Neural cell (in vitro differentiated cells): ENCODE results near the gene DSC3. TPM values are rescaled to one million over a fixed set of nuclear protein-coding genes. Genes with fewer than 3 reads are reported as not detected.

Experiments used
- H2AFZ ChIP-seq: fragments of 200-600, 300-800 bp; sonication (generic), shearing (Covaris generic); 2 replicates; pipeline ENCODE4 v1.6.0; 2014; ENCODE audit warnings: low read depth, mild to moderate bottlenecking, antibody characterized with exemption, low read length, moderate library complexity
- H3F3A ChIP-seq: fragments of 200-600 bp; shearing (Covaris generic); 2 replicates; pipeline ENCODE4 v1.6.1; 2016; ENCODE audit warnings: mild to moderate bottlenecking, moderate library complexity, mixed read lengths, antibody characterized with exemption, low read length; ENCODE audit not compliant: insufficient read depth, poor library complexity, severe bottlenecking
- H3K27ac ChIP-seq: fragments of 200-600, 300-800 bp; sonication (generic), shearing (Covaris generic); 2 replicates; pipeline ENCODE4 v1.5.1; 2014; ENCODE audit warnings: mild to moderate bottlenecking, low read length, moderate library complexity
- H3K27me3 ChIP-seq: fragments of 300-800, 200-600 bp; sonication (generic), shearing (Covaris generic); 2 replicates; pipeline ENCODE4 v1.6.0; 2014; ENCODE audit warnings: mild to moderate bottlenecking, low read depth, low read length, moderate library complexity; ENCODE audit not compliant: insufficient read depth
- H3K36me3 ChIP-seq: fragments of 300-800, 200-600 bp; sonication (generic), shearing (Covaris generic); 2 replicates; pipeline ENCODE4 v1.5.1; 2014; ENCODE audit warnings: mild to moderate bottlenecking, antibody characterized with exemption, low read length, moderate library complexity; ENCODE audit not compliant: insufficient read depth
- H3K4me2 ChIP-seq: fragments of 300-800, 200-600 bp; sonication (generic), shearing (Covaris generic); 2 replicates; pipeline ENCODE4 v1.6.0; 2014; ENCODE audit warnings: mild to moderate bottlenecking, low read length
- H3K4me3 ChIP-seq: fragments of 300-800, 200-600 bp; sonication (generic), shearing (Covaris generic); 2 replicates; pipeline ENCODE4 v1.5.1; 2014; ENCODE audit warnings: mild to moderate bottlenecking, low read length, moderate library complexity
- H3K79me2 ChIP-seq: fragments of 200-600 bp; shearing (Covaris generic); replicated peaks from 2 replicates; pipeline ENCODE4 v1.6.0; 2014; ENCODE audit warnings: mild to moderate bottlenecking, low read length, moderate library complexity; ENCODE audit not compliant: insufficient read depth
- H3K9ac ChIP-seq: fragments of 300-800, 200-600 bp; sonication (generic), shearing (Covaris generic); 2 replicates; pipeline ENCODE4 v1.6.1; 2016; ENCODE audit warnings: mild to moderate bottlenecking, low read length, mixed read lengths
- H3K9me2 ChIP-seq: fragments of 200-600 bp; shearing (Covaris generic); 2 replicates; pipeline ENCODE4 v1.6.1; 2016; ENCODE audit warnings: mild to moderate bottlenecking, low read length, mixed read lengths; ENCODE audit not compliant: insufficient read depth
- H3K9me3 ChIP-seq: fragments of 200-600, 300-800 bp; sonication (generic), shearing (Covaris generic); 2 replicates; pipeline ENCODE4 v1.6.1; 2016; ENCODE audit warnings: mild to moderate bottlenecking, mixed run types, low read length, moderate library complexity, mixed read lengths
- H4K20me1 ChIP-seq: fragments of 200-600 bp; shearing (Covaris generic); 2 replicates; pipeline ENCODE4 v1.6.1; 2016; ENCODE audit warnings: mild to moderate bottlenecking, mixed run types; ENCODE audit not compliant: insufficient read depth
- CTCF ChIP-seq: fragments of 450-650 bp; IDR thresholded peaks from 2 replicates; pipeline ENCODE4 v1.5.1; 2014; ENCODE audit warnings: antibody characterized with exemption, mild to moderate bottlenecking, moderate library complexity; ENCODE audit not compliant: poor library complexity, severe bottlenecking
- EP300 ChIP-seq: fragments of 450-650 bp; conservative IDR thresholded peaks from 2 replicates; pipeline ENCODE4 v1.6.1; 2014; ENCODE audit warnings: antibody characterized with exemption, mild to moderate bottlenecking, moderate library complexity; ENCODE audit not compliant: poor library complexity, severe bottlenecking
- EZH2 ChIP-seq: fragments of 200-600, 300-800 bp; shearing (Covaris generic), sonication (generic); IDR thresholded peaks from 2 replicates; pipeline ENCODE4 v1.6.1; 2014; ENCODE audit warnings: antibody characterized with exemption, low read length, borderline replicate concordance, mild to moderate bottlenecking; ENCODE audit not compliant: insufficient read depth, poor library complexity, severe bottlenecking
- MXI1 ChIP-seq: fragments of 450-650 bp; conservative IDR thresholded peaks from 2 replicates; pipeline ENCODE4 v1.6.1; 2014; ENCODE audit warnings: antibody characterized with exemption, mild to moderate bottlenecking; ENCODE audit not compliant: poor library complexity, severe bottlenecking
- POLR2AphosphoS5 ChIP-seq: IDR thresholded peaks from 2 replicates; pipeline ENCODE4 v1.6.1; 2012
- RAD21 ChIP-seq: fragments of 450-650 bp; conservative IDR thresholded peaks from 2 replicates; pipeline ENCODE4 v1.6.1; 2014; ENCODE audit warnings: antibody characterized with exemption, mild to moderate bottlenecking, moderate library complexity
- REST ChIP-seq: IDR thresholded peaks from 2 replicates; pipeline ENCODE4 v1.6.1; 2012; ENCODE audit warnings: borderline replicate concordance
- SMC3 ChIP-seq: fragments of 450-650 bp; conservative IDR thresholded peaks from 2 replicates; pipeline ENCODE4 v1.6.1; 2014; ENCODE audit warnings: antibody characterized with exemption, mild to moderate bottlenecking, moderate library complexity; ENCODE audit not compliant: poor library complexity
- TAF1 ChIP-seq: IDR thresholded peaks from 2 replicates; pipeline ENCODE4 v1.6.1; 2012; ENCODE audit warnings: low read depth
- polyA plus RNA-seq: library from polyadenylated mRNA; depleted of rRNA; stranded (reverse); fragments of >200 nt; gene quantifications from 2 replicates; pipeline ENCODE4 v1.2.3, GENCODE V29; 2014

Gene DSC3
- polyA plus RNA-seq, 1 donor from 2014 or later: not detected

GRCh38 chr18:30954262-30954661 lies 88.3 kb downstream of the DSC3 start:
- no peaks in the 10 kb centered on the region for H3F3A ChIP-seq
- H3K27me3 ChIP-seq: no peaks in the 10 kb centered on the region
- no peaks in the 10 kb centered on the region for H3K9me2 ChIP-seq
- no peaks in the 10 kb centered on the region for H3K36me3 ChIP-seq
- no peak overlapping the region for H3K4me3 ChIP-seq
- TF ChIP-seq POLR2AphosphoS5 (no peak), TAF1 (no peak), REST (no peak), SMC3 (no peak), CTCF (no peak), EP300 (no peak), EZH2 (no peak), RAD21 (no peak), MXI1 (no peak)
- no peak overlapping the region for H3K9ac ChIP-seq
- no peak overlapping the region for H3K4me2 ChIP-seq
- no peaks in the 10 kb centered on the region for H4K20me1 ChIP-seq
- no peak overlapping the region for H3K27ac ChIP-seq
- H2AFZ ChIP-seq: no peak overlapping the region
- H3K9me3 ChIP-seq: no peaks in the 10 kb centered on the region
- H3K79me2 ChIP-seq: no peaks in the 10 kb centered on the region

GRCh38 chr18:30945761-30946160 lies 96.8 kb downstream of the DSC3 start:
- Histone ChIP-seq H3K9me3 (peaks cover 3% of the 10 kb centered on the region), H3K27ac (no peak overlapping the region), H3K27me3 (no peaks in the 10 kb centered on the region), H4K20me1 (no peaks in the 10 kb centered on the region), H3K4me3 (peak overlapping the region; percentile 23), H3K4me2 (no peak overlapping the region), H2AFZ (no peak overlapping the region), H3K79me2 (no peaks in the 10 kb centered on the region), H3K36me3 (no peaks in the 10 kb centered on the region), H3F3A (no peaks in the 10 kb centered on the region), H3K9ac (no peak overlapping the region), H3K9me2 (no peaks in the 10 kb centered on the region)
- TF ChIP-seq REST: no peak
